SK-N-SH treated with all-trans-retinoic acid at 6 μM for 48 hours (cell line): ENCODE measurements around the gene FAM124B.

Source experiments
- ESRRG ChIP-seq: fragments of 250-450 bp; sonication (Bioruptor Pico); IDR thresholded peaks from 2 replicates; pipeline ENCODE4 v1.6.1; 2021; ENCODE audit warnings: mild to moderate bottlenecking
- ISL1 ChIP-seq: fragments of 250-450 bp; sonication (Bioruptor Pico); IDR thresholded peaks from 2 replicates; pipeline ENCODE4 v2.1.2; 2022; ENCODE audit warnings: mild to moderate bottlenecking, moderate library complexity
- PPARA ChIP-seq: fragments of 250-450 bp; sonication (Bioruptor Pico); IDR thresholded peaks from 2 replicates; pipeline ENCODE4 v1.5.0; 2020; ENCODE audit warnings: mild to moderate bottlenecking, borderline replicate concordance
- ZFP3 ChIP-seq: fragments of 250-450 bp; sonication (Bioruptor Pico); IDR thresholded peaks from 2 replicates; pipeline ENCODE4 v1.5.0; 2020; ENCODE audit warnings: mild to moderate bottlenecking, moderate library complexity
- ZNF565 ChIP-seq: fragments of 450-650 bp; formaldehyde crosslinking; conservative IDR thresholded peaks from 2 replicates; pipeline ENCODE4 v1.5.0; 2020; ENCODE audit warnings: low read depth, mild to moderate bottlenecking, moderate library complexity
- ZNF8 ChIP-seq: fragments of 450-650 bp; formaldehyde crosslinking; IDR thresholded peaks from 2 replicates; pipeline ENCODE4 v1.5.0; 2020; ENCODE audit warnings: mild to moderate bottlenecking, moderate library complexity

DNA sequence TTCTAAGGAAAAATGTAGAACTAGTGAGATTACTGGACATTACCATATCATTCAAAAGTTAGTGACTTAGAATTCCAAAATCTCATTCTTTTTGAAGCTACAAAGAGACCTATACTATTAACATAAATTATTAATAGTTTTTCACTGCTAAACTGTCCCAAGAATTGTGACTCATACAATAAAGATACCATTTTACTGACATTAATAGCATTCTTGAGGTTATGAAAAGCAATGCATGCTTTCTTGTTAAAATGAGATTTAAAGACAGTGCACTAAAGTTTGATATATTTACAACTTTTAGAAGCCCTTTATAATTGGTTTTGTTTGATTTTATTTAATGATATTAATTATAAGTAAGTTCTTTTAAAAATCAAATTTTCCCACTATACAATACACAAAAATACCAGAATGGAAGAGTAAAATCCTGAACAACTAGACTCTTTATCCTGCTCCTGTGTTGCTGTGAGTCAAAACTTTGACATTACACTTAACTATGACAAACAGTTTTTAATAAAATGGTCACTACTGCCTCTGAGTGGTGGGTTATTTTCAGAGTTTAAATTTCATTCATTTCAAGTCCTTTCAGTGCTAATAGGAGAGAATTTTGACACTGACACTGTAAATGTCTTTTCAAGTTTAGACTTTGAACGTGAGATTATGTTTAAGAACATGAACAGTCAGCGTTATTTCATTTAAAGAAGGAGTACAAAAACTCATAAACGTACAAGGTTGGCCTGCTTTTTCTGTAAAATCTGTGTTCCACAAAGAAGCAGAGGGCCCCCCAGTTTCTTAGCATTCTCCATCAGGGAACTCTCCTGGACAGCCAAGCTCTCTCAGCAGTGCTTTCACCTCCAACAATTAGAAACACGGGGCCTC is 54.5 kb downstream of the FAM124B start:
- TF ChIP-seq ZFP3 (CRISPR knock-in tag): no peak
- TF ChIP-seq ZNF565 (CRISPR knock-in tag): no peak
- TF ChIP-seq PPARA: no peak
- no peak for TF ChIP-seq ZNF8 (CRISPR knock-in tag)
- no peak for TF ChIP-seq ESRRG (CRISPR knock-in tag)
- TF ChIP-seq ISL1 (CRISPR knock-in tag): peak; percentile 95
